HG03097 (cell line): ENCODE results near the gene FABP6.

Source experiments
- ATAC-seq: cut with Tn5 transposase; IDR thresholded peaks from one replicate; pipeline ENCODE4 v1.9.1; 2021; ENCODE audit not compliant: unreplicated experiment, low FRiP score

The FABP6 gene

GRCh38 chr5:160286947-160287346, 57.6 kb downstream of the FABP6 start:
- ATAC-seq: no peak

- no peak for ATAC-seq
Measured at GRCh38 chr5:160287378-160288051, 58.2 kb downstream of the FABP6 start.
